Left cardiac atrium (tissue), 4 donors: ENCODE data around the gene STX5. TPM values are rescaled to one million over a fixed set of nuclear protein-coding genes. Genes with fewer than 3 reads are reported as not detected.
A peak's percentile ranks its signal among the peaks of the same experiment; 100 is the strongest.
"Not testable (repeated sequence)": the region's sequence is repeated elsewhere in the genome, so short reads cannot be mapped to it uniquely, and the experiment has no call there.

ENCODE experiments used
- ATAC-seq, 2 donors: fragments of 200-7000 bp; cut with Tn5 transposase; one replicate each; pipeline ENCODE4 v1.9.1; 2020; ENCODE audit warnings: mild to moderate bottlenecking in 2 of 2, moderate library complexity in 2 of 2
- DNase-seq: peaks from one replicate; pipeline ENCODE4 v3.0.0-alpha.2; 2020
- intact Hi-C, 2 donors: fragments of 100-400 bp; cut with DNase I; formaldehyde crosslinking; loops; one replicate each; pipeline versions ENCODE4 v1.14.1 to v1.15.1; 2022 to 2023
- total RNA-seq, 2 donors: library from RNA; stranded (reverse); fragmentation: NEBNext Ultra II Directional; extraction: Animal tissue kit (Norgen Biotek cat#: 25700); gene quantifications; one replicate each; pipeline ENCODE4 v1.2.1, GENCODE V29; 2021
- donor health status: DM: no; HTN: yes; CAD: no.
- donor health status: DM: no; HTN: yes; CAD: no; lungs with severe emphysema.
- donor health status: DM: yes; HTN: yes; CAD: no.
- donor health status: Dilated cardiomyopathy.

STX5 gene
- total RNA-seq, 2 donors from 2014 or later: 22.1 to 23.2 TPM

GRCh38 chr11:62855571-62856332 is 23.9 kb upstream of the STX5 start:
- intact Hi-C loops: loop anchor here in 1 of 2 donors (10.0 kb wide), 1 partner anchor 251 kb away; the partner anchor contains the start of gene MTA2
- DNase-seq: peak; percentile 96
- peak; percentile 98 for ATAC-seq

- intact Hi-C loops: loop anchor here in 1 of 2 donors (10.0 kb wide), 1 partner anchor 250 kb away; the partner anchor contains the start of gene MTA2
- ATAC-seq (peak in 1 of 2 donors; percentile 23), DNase-seq (no peak)
Measured at GRCh38 chr11:62854825-62855570, 23.1 kb upstream of the STX5 start.

- intact Hi-C loops: loop anchor here in 1 of 2 donors (10.0 kb wide), 1 partner anchor 249 kb away; the partner anchor contains the start of gene MTA2
- no peak for ATAC-seq
- no peak for DNase-seq
Measured at GRCh38 chr11:62854013-62854824, 22.4 kb upstream of the STX5 start.

DNA sequence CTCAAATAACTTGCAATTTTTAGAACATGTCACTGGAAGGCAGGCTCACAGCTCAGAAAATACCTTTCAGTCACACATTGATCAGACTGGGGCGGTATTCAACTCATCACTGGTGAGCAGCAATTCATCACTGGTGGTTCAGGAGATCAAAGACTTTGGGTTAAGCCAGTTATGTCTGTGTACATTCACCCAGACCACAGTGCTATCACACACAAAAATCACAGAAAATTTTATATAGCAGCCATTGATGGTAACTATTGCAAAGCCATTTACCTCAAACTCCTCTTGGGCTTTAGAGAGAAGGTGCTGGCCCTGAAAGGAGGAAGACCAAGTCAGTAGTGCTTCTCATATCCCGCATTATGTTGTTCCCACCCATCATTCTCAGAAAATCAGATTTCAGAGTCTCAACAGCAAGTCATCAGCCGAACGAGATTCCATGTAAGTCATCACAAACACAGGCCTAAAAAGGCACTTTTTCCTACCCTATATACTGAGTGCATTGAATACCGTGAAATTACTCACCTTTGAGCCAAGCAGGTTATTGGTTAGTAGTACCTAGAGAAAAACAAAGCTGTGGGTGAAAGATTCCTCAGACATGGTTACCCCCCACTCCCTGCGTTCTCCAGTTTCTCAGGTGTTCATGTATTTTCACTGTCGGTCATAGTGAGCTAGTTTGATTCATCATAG is 21.6 kb upstream of the STX5 start:
- intact Hi-C loops: loop anchor here in 1 of 2 donors (10.0 kb wide), 1 partner anchor 249 kb away; the partner anchor contains the start of gene MTA2
- ATAC-seq (no peak), DNase-seq (no peak)

- DNase-seq: no peak
- intact Hi-C loops: loop anchor here in 1 of 2 donors (10.0 kb wide), 1 partner anchor 248 kb away; the partner anchor contains the start of gene MTA2
- no peak for ATAC-seq
Measured at GRCh38 chr11:62852523-62853188, 20.8 kb upstream of the STX5 start.

GRCh38 chr11:62851807-62852522 is 20.1 kb upstream of the STX5 start:
- no peak for ATAC-seq
- no peak for DNase-seq
- intact Hi-C loops: loop anchor here in 1 of 2 donors (10.0 kb wide), 1 partner anchor 247 kb away; the partner anchor contains the start of gene MTA2

GRCh38 chr11:62850911-62851806 is 19.3 kb upstream of the STX5 start:
- ATAC-seq (no peak), DNase-seq (no peak)
- intact Hi-C loops: loop anchor here in 1 of 2 donors (10.0 kb wide), 1 partner anchor 246 kb away; the partner anchor contains the start of gene MTA2

DNA sequence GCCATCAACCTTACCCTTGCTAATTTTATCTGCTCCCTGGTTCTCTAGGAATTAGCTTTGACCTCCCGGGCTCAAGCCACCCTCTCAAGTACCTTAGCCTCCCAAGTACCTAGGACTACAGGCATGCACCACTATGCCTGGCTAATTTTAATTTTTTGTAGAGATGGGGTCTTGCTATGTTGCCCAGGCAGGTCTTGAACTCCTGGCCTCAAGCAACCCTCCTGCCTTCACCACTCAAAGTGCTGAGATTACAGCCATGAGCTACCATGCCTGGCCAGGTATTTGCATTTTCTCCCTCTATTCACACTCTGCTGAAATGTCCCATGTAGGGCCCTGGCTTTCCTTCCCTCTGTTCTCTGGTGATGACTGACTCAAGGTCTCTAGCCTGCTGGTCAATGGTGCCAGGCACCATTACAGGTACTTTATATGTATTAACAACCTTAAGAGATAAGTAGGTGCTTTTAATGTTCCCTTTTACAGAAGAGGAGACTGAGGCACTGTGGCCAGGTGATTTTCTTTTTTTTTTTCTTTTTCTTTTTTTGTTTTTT is 16.0 kb upstream of the STX5 start:
- ATAC-seq (no peak), DNase-seq (no peak)
- intact Hi-C loops: no loop called here

- intact Hi-C loops: no loop called here
- DNase-seq (no peak), ATAC-seq (no peak)
Measured at GRCh38 chr11:62846177-62846576, 14.3 kb upstream of the STX5 start.

GRCh38 chr11:62844154-62844553 is 12.3 kb upstream of the STX5 start:
- intact Hi-C loops: no loop called here
- ATAC-seq (no peak), DNase-seq (no peak)

- DNase-seq: no peak
- intact Hi-C loops: no loop called here
- ATAC-seq: no peak
Measured at GRCh38 chr11:62843466-62843865, 11.6 kb upstream of the STX5 start.

DNA sequence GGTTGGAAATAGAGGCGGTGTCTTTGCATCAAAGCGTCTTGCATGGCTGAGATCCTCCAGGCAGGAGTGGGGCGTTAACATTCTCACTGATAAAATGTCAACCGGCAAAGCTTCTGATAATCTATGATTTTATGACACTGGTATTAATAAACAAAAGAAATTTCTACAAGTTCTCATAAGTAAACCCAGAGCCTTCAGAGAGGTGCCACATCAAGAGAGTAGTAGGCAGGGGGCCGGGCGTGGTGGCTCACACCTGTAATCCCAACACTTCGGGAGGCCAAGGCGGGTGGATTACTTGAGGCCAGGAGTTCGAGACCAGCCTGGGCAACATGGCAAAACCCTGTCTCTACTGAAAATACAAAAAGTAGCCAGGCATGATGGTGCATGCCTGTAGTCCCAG is 11.0 kb upstream of the STX5 start:
- ATAC-seq, intact Hi-C loops: not testable (repeated sequence)

GRCh38 chr11:62842171-62842741 is 10.4 kb upstream of the STX5 start:
- DNase-seq: peak; percentile 43
- intact Hi-C loops: no loop called here
- ATAC-seq: peak in 1 of 2 donors; percentile 1

More for the DNA sequence above, 11.0 kb upstream of the STX5 start:
- not testable (repeated sequence) for DNase-seq

DNA sequence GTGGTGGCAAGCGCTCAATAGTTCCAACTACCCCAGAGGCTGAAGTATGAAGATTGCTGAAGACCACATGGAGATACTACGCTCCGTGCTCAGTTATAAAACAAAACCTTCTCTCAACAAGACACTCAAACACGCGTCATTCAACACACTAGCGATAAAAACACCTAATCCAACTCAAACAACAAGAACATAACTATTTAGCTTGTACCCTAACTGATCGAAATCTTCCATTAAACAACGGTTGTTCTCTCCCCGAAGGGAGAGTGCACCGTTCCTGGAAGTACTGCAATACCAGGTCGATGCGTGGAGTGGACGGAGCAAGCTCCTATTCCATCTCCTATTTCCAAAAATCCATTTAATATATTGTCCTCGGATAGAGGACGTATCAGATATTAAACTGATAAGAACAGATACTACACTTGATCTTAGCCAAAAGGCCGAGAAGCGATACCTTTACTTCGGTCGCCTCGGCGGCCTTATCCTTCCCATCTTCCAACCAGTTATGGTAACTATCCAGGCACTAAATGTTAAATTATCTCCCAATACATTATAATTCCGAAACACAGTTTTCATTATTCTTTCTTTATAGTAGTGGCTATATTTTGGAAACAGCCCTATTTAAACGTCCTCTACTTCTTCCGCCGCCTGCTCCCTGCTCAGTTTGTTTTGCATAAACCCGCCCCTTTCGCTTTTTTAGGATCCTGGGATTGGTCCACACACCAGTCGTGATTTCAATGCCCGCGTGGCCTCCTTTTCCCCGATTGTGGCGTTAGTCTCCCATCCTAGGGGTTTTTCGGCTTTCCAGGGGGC is 9.7 kb upstream of the STX5 start:
- intact Hi-C loops: no loop called here
- ATAC-seq (peak; percentile 74 to 84), DNase-seq (peak; percentile 88)
